HFFc6 (cell line): ENCODE measurements around the gene ECD. TPM values are rescaled to one million over a fixed set of nuclear protein-coding genes. Genes with fewer than 3 reads are reported as not detected.

Experiments used
- DNase-seq: peaks from one replicate; pipeline ENCODE4 v3.0.0-alpha.2; 2018
- H3K27ac Mint-ChIP-seq: 2 replicates; pipeline ENCODE4 v1.8.0; 2020; ENCODE audit warnings: mild to moderate bottlenecking, mixed read lengths
- H3K27me3 Mint-ChIP-seq: 2 replicates; pipeline ENCODE4 v1.8.0; 2021; ENCODE audit warnings: mild to moderate bottlenecking, moderate library complexity, mixed read lengths; ENCODE audit not compliant: insufficient read depth
- H3K36me3 Mint-ChIP-seq: 2 replicates; pipeline ENCODE4 v1.8.0; 2021; ENCODE audit warnings: low read depth, mixed read lengths
- H3K4me1 Mint-ChIP-seq: 2 replicates; pipeline ENCODE4 v1.8.0; 2020; ENCODE audit warnings: low read depth, mixed read lengths
- H3K4me3 Mint-ChIP-seq: 2 replicates; pipeline ENCODE4 v1.8.0; 2020; ENCODE audit warnings: mild to moderate bottlenecking, moderate library complexity, mixed read lengths
- H3K9me3 Mint-ChIP-seq: 2 replicates; pipeline ENCODE4 v1.8.0; 2020; ENCODE audit warnings: mild to moderate bottlenecking, mixed read lengths
- total RNA-seq, 6 experiments: library from RNA; stranded (reverse); fragmentation: NEBNext Ultra II Directional; extraction: Animal tissue kit (Norgen Biotek cat#: 25700); gene quantifications; 2 replicates in 1 of 6; 3 replicates in 5 of 6; pipeline ENCODE4 v1.2.3, GENCODE V29; 2021
- TF ChIP-seq, protein P1 (sequence below): fragments of 200-600 bp; sonication (generic); IDR thresholded peaks from 2 replicates; pipeline ENCODE4 v1.5.0; 2021; ENCODE audit warnings: antibody characterized with exemption, mild to moderate bottlenecking

Gene ECD
- total RNA-seq, 6 experiments from 2014 or later: 31.3 to 39.0 (median 33.6) TPM

DNA sequence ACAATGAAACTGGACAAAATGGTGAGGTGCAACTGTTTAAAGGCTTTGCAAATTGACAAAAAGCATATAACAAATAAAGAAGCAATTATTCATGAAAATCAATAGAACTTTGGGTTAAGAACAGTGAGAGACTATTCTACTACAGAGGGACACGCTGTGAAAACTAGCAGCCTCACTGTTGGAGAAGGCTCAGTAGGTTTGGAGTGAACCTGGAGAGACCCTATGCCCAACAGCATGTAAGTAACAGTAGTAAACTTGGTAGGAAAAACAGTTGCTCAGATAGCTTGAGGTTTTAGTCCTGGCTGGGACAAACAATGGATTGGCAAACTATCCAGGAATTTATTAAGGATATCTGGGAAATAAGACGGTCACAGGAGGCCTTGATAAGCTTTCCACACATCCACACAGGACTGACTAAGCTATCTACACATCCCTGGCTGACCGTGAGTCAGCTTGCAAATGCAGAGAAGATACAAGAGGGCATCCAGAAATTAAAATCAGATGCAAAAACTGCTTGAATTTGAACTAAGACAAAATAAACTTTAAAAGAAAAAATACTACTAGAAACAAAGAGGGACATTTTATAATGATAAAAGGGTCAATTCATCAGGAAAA is 16.0 kb upstream of the ECD start:
- H3K4me3 Mint-ChIP-seq: peak overlapping the region; percentile 14; the same call in 1 of the 2 replicates
- peak overlapping the region; percentile 76 for H3K27ac Mint-ChIP-seq
- no peaks in the 10 kb centered on the region; the same call in 1 of the 2 replicates for H3K27me3 Mint-ChIP-seq
- peaks cover 9% of the 10 kb centered on the region; the same call in 1 of the 2 replicates for H3K9me3 Mint-ChIP-seq
- peak; percentile 61 for DNase-seq
- TF ChIP-seq, protein P1, sequence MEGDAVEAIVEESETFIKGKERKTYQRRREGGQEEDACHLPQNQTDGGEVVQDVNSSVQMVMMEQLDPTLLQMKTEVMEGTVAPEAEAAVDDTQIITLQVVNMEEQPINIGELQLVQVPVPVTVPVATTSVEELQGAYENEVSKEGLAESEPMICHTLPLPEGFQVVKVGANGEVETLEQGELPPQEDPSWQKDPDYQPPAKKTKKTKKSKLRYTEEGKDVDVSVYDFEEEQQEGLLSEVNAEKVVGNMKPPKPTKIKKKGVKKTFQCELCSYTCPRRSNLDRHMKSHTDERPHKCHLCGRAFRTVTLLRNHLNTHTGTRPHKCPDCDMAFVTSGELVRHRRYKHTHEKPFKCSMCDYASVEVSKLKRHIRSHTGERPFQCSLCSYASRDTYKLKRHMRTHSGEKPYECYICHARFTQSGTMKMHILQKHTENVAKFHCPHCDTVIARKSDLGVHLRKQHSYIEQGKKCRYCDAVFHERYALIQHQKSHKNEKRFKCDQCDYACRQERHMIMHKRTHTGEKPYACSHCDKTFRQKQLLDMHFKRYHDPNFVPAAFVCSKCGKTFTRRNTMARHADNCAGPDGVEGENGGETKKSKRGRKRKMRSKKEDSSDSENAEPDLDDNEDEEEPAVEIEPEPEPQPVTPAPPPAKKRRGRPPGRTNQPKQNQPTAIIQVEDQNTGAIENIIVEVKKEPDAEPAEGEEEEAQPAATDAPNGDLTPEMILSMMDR: no peak
- peaks cover 35% of the 10 kb centered on the region for H3K4me1 Mint-ChIP-seq
- peaks cover 21% of the 10 kb centered on the region for H3K36me3 Mint-ChIP-seq

DNA sequence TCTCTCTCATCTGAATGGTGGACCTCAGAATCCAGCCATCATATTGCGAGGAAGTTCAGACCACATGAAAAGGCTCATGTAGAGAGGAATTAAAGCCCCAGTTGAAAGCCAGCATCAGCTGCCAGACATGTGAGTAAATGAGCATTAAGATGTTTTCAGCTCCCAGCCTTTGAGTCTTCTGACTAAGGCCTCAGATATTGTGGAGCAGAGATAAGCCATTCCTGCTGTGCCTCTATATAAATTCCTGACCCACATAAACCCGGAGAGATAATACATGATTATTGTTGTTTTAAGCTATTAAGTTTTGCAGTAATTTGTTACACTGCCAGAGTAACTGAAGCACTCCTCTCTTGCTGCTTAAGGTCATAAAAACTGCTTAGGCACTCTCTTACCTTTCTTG is 14.8 kb upstream of the ECD start:
- H3K27me3 Mint-ChIP-seq: no peaks in the 10 kb centered on the region; the same call in 1 of the 2 replicates
- TF ChIP-seq, protein P1: no peak
- DNase-seq: peak; percentile 57
- H3K4me1 Mint-ChIP-seq: peaks cover 35% of the 10 kb centered on the region
- peaks cover 21% of the 10 kb centered on the region for H3K36me3 Mint-ChIP-seq
- H3K27ac Mint-ChIP-seq: peak overlapping the region; percentile 67
- H3K4me3 Mint-ChIP-seq: peak overlapping the region; percentile 27
- peaks cover 9% of the 10 kb centered on the region; the same call in 1 of the 2 replicates for H3K9me3 Mint-ChIP-seq

DNA sequence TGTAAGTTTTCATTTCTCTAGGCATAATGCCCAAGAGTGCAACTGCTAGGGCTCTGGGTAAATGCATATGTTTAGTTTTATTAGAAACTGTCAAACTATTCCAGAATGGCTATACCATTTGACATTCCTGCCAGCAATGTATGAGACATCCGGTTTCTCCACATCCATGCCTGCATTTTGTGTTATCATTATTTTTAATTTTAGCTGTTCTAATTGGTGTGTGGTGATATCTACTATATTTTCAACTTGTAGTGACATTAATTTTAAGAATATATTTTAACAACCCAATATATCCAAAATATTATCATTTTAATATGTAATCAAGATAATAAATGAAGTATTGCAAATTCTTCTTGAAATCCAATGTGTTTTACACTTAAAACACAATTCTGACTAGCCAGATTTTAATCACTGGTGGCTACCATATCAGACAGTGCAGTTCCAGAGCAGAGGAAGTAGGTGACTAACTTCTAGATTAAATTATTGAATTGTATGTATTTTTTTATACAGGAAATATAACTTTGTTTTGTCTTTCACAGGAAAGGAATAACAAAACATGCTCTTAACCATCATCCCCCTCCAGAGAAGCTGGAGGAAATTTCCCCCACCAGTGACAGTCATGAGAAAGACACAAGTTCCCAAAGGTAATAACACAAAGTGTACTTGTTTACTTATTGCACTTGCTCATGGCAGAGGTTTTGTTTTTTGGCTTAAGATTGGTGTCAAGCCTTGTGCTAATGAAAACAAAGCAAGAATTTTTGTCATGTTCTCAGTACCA is 6.5 kb upstream of the ECD start:
- Mint-ChIP-seq H3K4me1 (no peaks in the 10 kb centered on the region), H3K4me3 (no peak overlapping the region), H3K36me3 (peaks cover 5% of the 10 kb centered on the region; the same call in 1 of the 2 replicates), H3K27me3 (no peaks in the 10 kb centered on the region), H3K9me3 (no peaks in the 10 kb centered on the region), H3K27ac (no peak overlapping the region)
- TF ChIP-seq, protein P1: no peak
- DNase-seq: no peak

DNA sequence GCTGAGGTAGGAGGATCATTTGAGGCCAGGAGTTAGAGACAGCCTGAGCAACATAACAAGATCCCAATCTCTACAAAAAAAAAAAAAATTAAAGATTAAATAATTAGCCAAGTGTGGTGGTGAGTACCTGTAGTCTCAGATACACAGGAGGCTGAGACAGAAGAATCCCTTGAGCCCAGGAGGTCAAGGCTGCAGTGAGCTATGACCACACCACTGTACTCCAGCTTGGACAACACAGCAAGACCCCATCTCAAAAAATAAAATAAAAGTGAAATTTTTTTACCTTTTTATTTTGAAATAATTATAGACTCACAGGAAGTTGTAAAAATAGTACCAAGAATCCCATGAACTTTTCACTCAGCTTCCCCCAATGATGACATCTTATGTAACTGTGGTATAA is 5.1 kb upstream of the ECD start:
- peaks cover 1% of the 10 kb centered on the region for H3K27me3 Mint-ChIP-seq
- no peaks in the 10 kb centered on the region; the same call in 1 of the 2 replicates for H3K9me3 Mint-ChIP-seq
- peaks cover 9% of the 10 kb centered on the region; the same call in 1 of the 2 replicates for H3K36me3 Mint-ChIP-seq
- no peak overlapping the region for H3K27ac Mint-ChIP-seq
- TF ChIP-seq, protein P1: no peak
- H3K4me3 Mint-ChIP-seq: no peak overlapping the region
- H3K4me1 Mint-ChIP-seq: peaks cover 6% of the 10 kb centered on the region
- no peak for DNase-seq

DNA sequence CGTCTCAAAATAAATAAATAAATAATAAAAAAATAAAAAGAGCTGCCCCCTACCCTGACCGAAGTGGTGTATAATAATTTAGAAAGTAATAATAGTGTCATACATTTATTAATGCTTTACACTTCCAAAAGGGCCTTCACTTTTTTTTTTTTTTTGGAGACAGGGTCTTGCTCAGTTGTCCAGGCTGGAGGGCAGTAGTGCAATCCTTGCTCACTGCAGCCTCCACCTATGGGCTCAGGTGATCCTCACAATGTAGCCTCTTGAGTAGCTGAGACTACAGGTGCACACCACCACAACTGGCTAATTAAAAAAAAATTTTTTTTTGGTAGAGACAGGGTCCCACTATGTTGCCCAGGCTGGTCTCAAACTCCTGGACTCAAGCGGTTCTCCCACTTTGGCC is 1.5 kb upstream of the ECD start:
- peaks cover 23% of the 10 kb centered on the region for H3K36me3 Mint-ChIP-seq
- TF ChIP-seq, protein P1: no peak
- H3K4me1 Mint-ChIP-seq: peaks cover 31% of the 10 kb centered on the region
- peaks cover 3% of the 10 kb centered on the region for H3K27me3 Mint-ChIP-seq
- peak overlapping the region; percentile 37; the same call in 1 of the 2 replicates for H3K4me3 Mint-ChIP-seq
- peaks cover 12% of the 10 kb centered on the region for H3K9me3 Mint-ChIP-seq
- no peak overlapping the region for H3K27ac Mint-ChIP-seq
- DNase-seq: no peak
